Measurements from ENCODE around the gene LDB2.

DNA sequence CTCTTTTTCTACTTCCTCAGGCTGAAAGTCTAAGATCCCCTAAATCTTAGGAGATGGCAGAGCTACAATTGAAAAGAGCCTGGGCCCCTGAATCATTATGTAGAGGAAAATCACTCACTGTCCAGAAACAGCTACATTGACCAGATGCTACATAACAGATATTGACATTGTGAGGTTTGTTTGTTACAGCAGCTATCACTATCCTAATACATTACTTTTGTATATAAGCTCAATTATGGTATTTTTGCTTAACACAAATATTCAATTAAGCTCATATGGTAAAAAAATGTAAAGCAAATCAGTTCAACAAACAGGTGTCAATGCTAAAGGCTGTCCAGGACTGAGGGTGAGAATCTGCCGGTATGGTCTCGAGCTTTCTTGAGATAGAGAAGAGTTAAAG, 89.4 kb downstream of the LDB2 start:
- no peak for TF ChIP-seq POLR2AphosphoS5 (IDR thresholded peaks at IDR 0.05; ENCODE audit: borderline replicate concordance, low read depth, low read length)
- no peak for TF ChIP-seq FOXP2 (optimal IDR thresholded peaks at IDR 0.05; ENCODE audit: control extremely low read depth, extremely low read length, insufficient read depth)
- TF ChIP-seq EZH2 (IDR thresholded peaks at IDR 0.05) = no peak
